HEK293T (cell line): ENCODE results near the gene APOL1.

ENCODE experiments used
- CTCF ChIA-PET: fragments of 350-600 bp; formaldehyde crosslinking; extraction: SDS; loops from one replicate; lab custom pipeline; 2021; ENCODE audit warnings: antibody characterized with exemption, inconsistent platforms; lab: Yijun Ruan, JAX
- POLR2A ChIA-PET: fragments of 350-600 bp; formaldehyde crosslinking; extraction: SDS; loops from one replicate; lab custom pipeline; 2020; ENCODE audit warnings: antibody characterized with exemption, inconsistent platforms; lab: Yijun Ruan, JAX
- DNase-seq: peaks from one replicate; pipeline ENCODE4 v3.0.0; 2012; ENCODE audit warnings: mixed read lengths; ENCODE audit errors: extremely low spot score
- ARNT ChIP-seq: fragments of 450-650 bp; IDR thresholded peaks from 2 replicates; pipeline ENCODE4 v1.6.1; 2017; ENCODE audit warnings: mild to moderate bottlenecking
- BHLHE40 ChIP-seq: fragments of 450-650 bp; IDR thresholded peaks from 2 replicates; pipeline ENCODE4 v1.6.1; 2016; ENCODE audit warnings: mild to moderate bottlenecking, moderate library complexity, borderline replicate concordance
- CTBP1 ChIP-seq: fragments of 450-650 bp; IDR thresholded peaks from 2 replicates; pipeline ENCODE4 v1.6.1; 2016; ENCODE audit warnings: borderline replicate concordance
- ELF4 ChIP-seq: fragments of 450-650 bp; IDR thresholded peaks from 2 replicates; pipeline ENCODE4 v1.6.1; 2017; ENCODE audit warnings: antibody characterized with exemption
- FOXA1 ChIP-seq: fragments of 450-650 bp; IDR thresholded peaks from 2 replicates; pipeline ENCODE4 v1.6.1; 2016; ENCODE audit warnings: mild to moderate bottlenecking
- FOXK2 ChIP-seq: fragments of 450-650 bp; IDR thresholded peaks from 2 replicates; pipeline ENCODE4 v1.6.1; 2016; ENCODE audit warnings: mild to moderate bottlenecking
- FOXM1 ChIP-seq: fragments of 450-650 bp; IDR thresholded peaks from 2 replicates; pipeline ENCODE4 v1.6.1; 2017; ENCODE audit warnings: mild to moderate bottlenecking, borderline replicate concordance
- HDGF ChIP-seq: fragments of 450-650 bp; IDR thresholded peaks from 2 replicates; pipeline ENCODE4 v1.6.1; 2017; ENCODE audit warnings: antibody characterized with exemption, borderline replicate concordance
- L3MBTL2 ChIP-seq: fragments of 450-650 bp; conservative IDR thresholded peaks from 2 replicates; pipeline ENCODE4 v1.6.1; 2016; ENCODE audit warnings: mild to moderate bottlenecking
- LEF1 ChIP-seq: fragments of 450-650 bp; IDR thresholded peaks from 2 replicates; pipeline ENCODE4 v1.6.1; 2017; ENCODE audit warnings: mild to moderate bottlenecking, borderline replicate concordance
- NFRKB ChIP-seq: fragments of 450-650 bp; IDR thresholded peaks from 2 replicates; pipeline ENCODE4 v1.6.1; 2016; ENCODE audit warnings: mild to moderate bottlenecking, moderate library complexity
- SP1 ChIP-seq: fragments of 450-650 bp; IDR thresholded peaks from 2 replicates; pipeline ENCODE4 v1.6.1; 2017
- SUZ12 ChIP-seq: fragments of 450-650 bp; IDR thresholded peaks from 2 replicates; pipeline ENCODE4 v1.6.1; 2016; ENCODE audit warnings: mild to moderate bottlenecking
- TARDBP ChIP-seq: fragments of 450-650 bp; IDR thresholded peaks from 2 replicates; pipeline ENCODE4 v1.6.1; 2016
- ZNF384 ChIP-seq: fragments of 450-650 bp; IDR thresholded peaks from 2 replicates; pipeline ENCODE4 v1.6.1; 2016
- TF ChIP-seq, protein P1 (sequence below): fragments of 450-650 bp; IDR thresholded peaks from 2 replicates; pipeline ENCODE4 v1.6.1; 2016

APOL1 gene

DNA sequence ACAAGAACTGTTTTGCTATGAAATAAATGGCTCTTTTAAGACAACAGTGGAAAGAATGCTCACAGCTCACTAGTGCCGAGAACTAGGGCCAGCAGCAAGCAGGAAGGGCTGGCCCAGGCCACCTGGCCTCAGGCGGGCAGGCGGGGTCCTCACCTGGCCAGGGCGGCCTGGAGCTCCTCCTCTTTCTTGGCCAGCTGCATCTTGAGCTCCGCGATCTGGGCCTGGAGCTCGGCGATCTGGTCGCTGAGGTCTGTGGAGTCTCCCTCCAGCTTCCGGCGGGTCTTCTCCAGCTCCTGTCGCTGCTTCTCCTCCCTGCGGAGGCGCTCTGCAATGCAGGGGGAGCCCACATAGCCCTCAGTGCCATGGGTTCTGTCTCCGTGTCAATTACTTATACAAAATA, 43.8 kb downstream of the APOL1 start:
- no peak for DNase-seq
- TF ChIP-seq ARNT (no peak), HDGF (no peak), BHLHE40 (no peak)
- CTCF ChIA-PET, result interaction anchor here (0.7 kb wide), 1 partner anchor 77 kb away, joined by 4 read pairs; no protein-coding TSS in a partner anchor
- POLR2A ChIA-PET, result interaction anchor here (0.9 kb wide), 1 partner anchor 186 kb away, joined by 3 read pairs; no protein-coding TSS in a partner anchor

DNA sequence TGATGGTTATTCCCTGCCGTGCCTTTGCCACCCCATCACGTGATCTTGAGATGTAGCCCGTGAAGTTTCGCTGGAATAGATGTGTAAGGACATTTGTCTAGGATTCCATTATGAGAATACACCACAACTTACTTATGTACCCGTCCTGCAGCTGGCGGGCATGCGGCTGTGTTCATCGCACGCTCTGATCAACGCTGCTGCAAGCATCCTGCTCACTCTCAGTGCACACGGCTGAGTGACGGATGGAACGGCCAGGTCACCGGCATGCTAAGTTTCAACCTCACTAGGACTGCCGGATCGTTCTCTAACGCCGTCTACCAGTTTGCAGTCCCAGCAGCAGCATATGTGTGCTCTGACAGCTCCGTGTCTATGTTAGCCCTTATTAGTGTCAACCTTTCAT, 44.6 kb downstream of the APOL1 start:
- TF ChIP-seq CTBP1 (no peak), SP1 (no peak), FOXA1 (no peak), TARDBP (no peak), L3MBTL2 (no peak), ELF4 (no peak), ZNF384 (no peak), ARNT (no peak), SUZ12 (no peak), FOXK2 (no peak), BHLHE40 (no peak), NFRKB (no peak), HDGF (no peak), FOXM1 (no peak)
- TF ChIP-seq, protein P1, sequence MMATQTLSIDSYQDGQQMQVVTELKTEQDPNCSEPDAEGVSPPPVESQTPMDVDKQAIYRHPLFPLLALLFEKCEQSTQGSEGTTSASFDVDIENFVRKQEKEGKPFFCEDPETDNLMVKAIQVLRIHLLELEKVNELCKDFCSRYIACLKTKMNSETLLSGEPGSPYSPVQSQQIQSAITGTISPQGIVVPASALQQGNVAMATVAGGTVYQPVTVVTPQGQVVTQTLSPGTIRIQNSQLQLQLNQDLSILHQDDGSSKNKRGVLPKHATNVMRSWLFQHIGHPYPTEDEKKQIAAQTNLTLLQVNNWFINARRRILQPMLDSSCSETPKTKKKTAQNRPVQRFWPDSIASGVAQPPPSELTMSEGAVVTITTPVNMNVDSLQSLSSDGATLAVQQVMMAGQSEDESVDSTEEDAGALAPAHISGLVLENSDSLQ, result no peak
- ChIA-PET CTCF (interaction anchor here (0.7 to 2.5 kb wide), 2 partner anchors 173 to 687 kb away, joined by 3 to 11 read pairs; no protein-coding TSS in a partner anchor), POLR2A (no interaction called here)
- DNase-seq, result no peak

DNA sequence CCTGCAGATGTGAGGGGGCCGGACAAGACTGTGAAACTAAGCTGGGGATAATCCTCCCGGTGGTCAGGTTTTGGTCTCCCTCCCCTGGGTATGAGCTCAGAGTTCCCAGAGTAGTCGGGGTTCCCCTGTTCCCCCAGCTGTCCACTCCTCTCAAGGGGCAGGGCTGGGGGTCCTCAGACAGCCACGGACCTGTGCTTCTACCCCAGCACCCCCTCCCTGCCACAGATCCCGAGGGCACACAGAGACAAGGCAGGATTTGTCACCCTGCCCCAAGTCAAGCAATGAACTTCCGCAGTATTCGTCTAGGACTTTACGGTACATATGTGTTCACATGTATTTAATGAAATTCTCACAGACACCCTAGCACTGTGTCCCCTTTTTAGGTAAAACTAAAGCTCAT, 45.2 kb downstream of the APOL1 start:
- no peak for TF ChIP-seq FOXA1
- TF ChIP-seq ZNF384, result no peak
- no peak for TF ChIP-seq HDGF
- no peak for TF ChIP-seq TARDBP
- no peak for TF ChIP-seq NFRKB
- no peak for DNase-seq
- CTCF ChIA-PET, result interaction anchor here (2.5 kb wide), 1 partner anchor 173 kb away, joined by 11 read pairs; no protein-coding TSS in a partner anchor
- POLR2A ChIA-PET, result no interaction called here

DNA sequence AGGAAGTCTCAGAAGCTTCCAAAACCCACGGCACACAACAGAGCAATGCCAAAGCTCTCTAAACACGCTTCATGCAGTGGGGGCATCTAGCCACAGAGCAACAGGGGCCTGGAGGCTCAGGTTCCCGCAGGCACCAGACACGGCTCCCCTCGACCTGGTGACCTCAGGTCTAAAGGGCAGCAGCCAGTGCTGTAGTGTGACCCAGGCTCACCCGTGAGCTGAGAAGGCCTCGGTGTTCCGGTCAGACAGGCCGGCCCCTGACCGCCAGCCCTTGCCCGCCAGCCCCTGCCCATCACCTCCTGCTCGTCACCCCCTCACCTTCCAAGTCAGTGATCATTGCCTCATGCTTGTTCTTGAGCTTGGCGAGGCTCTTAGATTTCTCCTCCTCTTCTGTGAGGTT, 45.7 kb downstream of the APOL1 start:
- TF ChIP-seq CTBP1 (no peak), LEF1 (no peak), SUZ12 (no peak), FOXA1 (no peak), BHLHE40 (no peak), NFRKB (no peak), HDGF (no peak), ARNT (no peak), ZNF384 (no peak), SP1 (no peak), FOXK2 (no peak), FOXM1 (no peak), L3MBTL2 (no peak), ELF4 (no peak), TARDBP (no peak)
- TF ChIP-seq, protein P1, result no peak
- ChIA-PET POLR2A (no interaction called here), CTCF (interaction anchor here (2.5 kb wide), 1 partner anchor 172 kb away, joined by 11 read pairs; no protein-coding TSS in a partner anchor)
- no peak for DNase-seq

DNA sequence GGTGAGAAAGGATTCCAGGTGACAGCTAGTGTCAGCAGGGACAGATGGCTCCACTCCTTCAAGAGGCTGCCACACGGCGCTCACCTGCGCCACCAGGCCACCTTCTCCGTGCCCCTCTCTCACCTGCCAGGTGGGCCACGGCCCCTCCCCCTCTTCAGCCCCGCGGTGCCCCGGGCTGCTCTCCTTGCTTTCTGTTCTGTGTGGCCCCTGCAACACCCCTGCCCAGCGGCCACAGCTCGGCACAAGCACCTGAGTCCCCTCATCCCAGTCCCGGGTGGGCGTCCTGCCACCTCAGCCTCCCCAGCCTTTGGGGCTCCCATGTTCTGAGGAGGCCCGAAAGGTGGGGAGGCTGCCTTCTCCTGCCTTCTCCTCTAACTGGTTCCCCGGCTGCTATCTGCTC, 46.4 kb downstream of the APOL1 start:
- no peak for DNase-seq
- ChIA-PET POLR2A (no interaction called here), CTCF (interaction anchor here (2.5 kb wide), 1 partner anchor 171 kb away, joined by 11 read pairs; no protein-coding TSS in a partner anchor)
- TF ChIP-seq BHLHE40 (no peak), FOXM1 (no peak), SP1 (no peak), LEF1 (no peak), ZNF384 (no peak), ARNT (no peak), L3MBTL2 (no peak), SUZ12 (no peak), ELF4 (no peak), CTBP1 (no peak), FOXA1 (no peak), FOXK2 (no peak), TARDBP (no peak), HDGF (no peak), NFRKB (no peak)
- TF ChIP-seq, protein P1, result no peak

DNA sequence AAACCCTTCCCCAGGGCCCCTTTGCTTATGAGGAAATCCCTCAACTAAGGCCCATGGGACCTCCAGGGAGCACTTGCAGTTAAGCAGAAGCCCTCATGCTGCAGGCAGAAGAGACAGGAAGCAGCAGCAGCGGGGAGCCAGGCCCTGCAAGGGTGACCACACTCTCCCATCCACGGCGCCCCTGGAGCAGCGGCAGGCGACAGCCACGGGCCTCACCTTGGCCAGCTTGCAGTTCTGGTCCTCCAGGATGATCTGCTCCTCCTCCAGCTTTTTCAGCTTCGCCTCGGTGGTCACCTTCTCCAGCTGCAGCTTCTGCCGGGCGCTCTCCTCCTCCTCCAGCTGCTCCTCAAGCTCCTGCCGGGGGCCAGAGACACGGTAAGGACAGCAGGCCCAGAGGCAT, 47.0 kb downstream of the APOL1 start:
- DNase-seq, result no peak
- CTCF ChIA-PET, result interaction anchor here (1.4 to 3.3 kb wide), 2 partner anchors 171 to 187 kb away, joined by 5 to 36 read pairs (median 11); no protein-coding TSS in a partner anchor
- TF ChIP-seq BHLHE40 (no peak), HDGF (no peak), TARDBP (no peak), SUZ12 (no peak), SP1 (no peak), ZNF384 (no peak), CTBP1 (no peak)
- TF ChIP-seq, protein P1, result no peak
- POLR2A ChIA-PET, result no interaction called here
